Progenitor cell of endocrine pancreas (in vitro differentiated cells): Measurements from ENCODE around the gene AOC3. TPM values are rescaled to one million over a fixed set of nuclear protein-coding genes. Genes with fewer than 3 reads are reported as not detected.
"Not testable (repeated sequence)": the region's sequence is repeated elsewhere in the genome, so short reads cannot be mapped to it uniquely, and the experiment has no call there.

Experiments
- DNase-seq: peaks from one replicate; pipeline ENCODE4 v3.0.0; 2021; ENCODE audit warnings: low spot score; ENCODE audit not compliant: unreplicated experiment
- H3K27ac Mint-ChIP-seq: 2 replicates; pipeline ENCODE4 v1.8.0; 2021; ENCODE audit warnings: mild to moderate bottlenecking, moderate library complexity, mixed read lengths
- H3K27me3 Mint-ChIP-seq: 2 replicates; pipeline ENCODE4 v1.8.0; 2021; ENCODE audit warnings: mixed read lengths
- H3K36me3 Mint-ChIP-seq: 2 replicates; pipeline ENCODE4 v1.8.0; 2022; ENCODE audit warnings: mixed read lengths; ENCODE audit not compliant: insufficient read depth
- H3K4me1 Mint-ChIP-seq: 2 replicates; pipeline ENCODE4 v1.8.0; 2021; ENCODE audit warnings: low read depth, mixed read lengths
- H3K4me3 Mint-ChIP-seq: 2 replicates; pipeline ENCODE4 v1.8.0; 2021; ENCODE audit warnings: low read depth, mild to moderate bottlenecking, moderate library complexity, mixed read lengths
- H3K9me3 Mint-ChIP-seq: 2 replicates; pipeline ENCODE4 v1.8.0; 2021; ENCODE audit warnings: low read depth, mixed read lengths
- CTCF ChIP-seq: fragments of 200-600 bp; sonication (generic); IDR thresholded peaks from one replicate; pipeline ENCODE4 v1.5.0; 2021; ENCODE audit warnings: antibody characterized with exemption, mild to moderate bottlenecking; ENCODE audit not compliant: unreplicated experiment
- total RNA-seq: library from RNA; stranded (reverse); gene quantifications from 2 replicates; pipeline ENCODE4 v1.2.1, GENCODE V29; 2021

AOC3 gene
- total RNA-seq, 1 donor from 2014 or later = 1.2 TPM

- peak overlapping the region; percentile 87 for H3K27ac Mint-ChIP-seq
- TF ChIP-seq CTCF = no peak
- no peak for DNase-seq
- no peaks in the 10 kb centered on the region for H3K36me3 Mint-ChIP-seq
- no peaks in the 10 kb centered on the region for H3K27me3 Mint-ChIP-seq
- H3K4me1 Mint-ChIP-seq = peaks cover 32% of the 10 kb centered on the region
- peaks cover 7% of the 10 kb centered on the region for H3K9me3 Mint-ChIP-seq
- H3K4me3 Mint-ChIP-seq = no peak overlapping the region
Observed at GRCh38 chr17:42866216-42866615, 15.2 kb downstream of the AOC3 start.

- no peak for DNase-seq
- Mint-ChIP-seq H3K9me3 (peaks cover 12% of the 10 kb centered on the region), H3K36me3 (peaks cover 3% of the 10 kb centered on the region), H3K27me3 (no peaks in the 10 kb centered on the region), H3K4me3 (peak overlapping the region; percentile 34), H3K4me1 (peaks cover 32% of the 10 kb centered on the region), H3K27ac (peak overlapping the region; percentile 87)
- no peak for TF ChIP-seq CTCF
Observed at GRCh38 chr17:42866631-42867575, 15.9 kb downstream of the AOC3 start.

GRCh38 chr17:42867694-42868261 is 16.8 kb downstream of the AOC3 start:
- H3K36me3 Mint-ChIP-seq, H3K27ac Mint-ChIP-seq, H3K27me3 Mint-ChIP-seq, DNase-seq, H3K4me3 Mint-ChIP-seq: not testable (repeated sequence)
- peaks cover 12% of the 10 kb centered on the region for H3K9me3 Mint-ChIP-seq
- peaks cover 32% of the 10 kb centered on the region for H3K4me1 Mint-ChIP-seq

GRCh38 chr17:42868338-42868737 is 17.3 kb downstream of the AOC3 start:
- H3K27ac Mint-ChIP-seq = no peak overlapping the region
- DNase-seq = no peak
- H3K4me1 Mint-ChIP-seq = peaks cover 33% of the 10 kb centered on the region
- H3K36me3 Mint-ChIP-seq = peaks cover 3% of the 10 kb centered on the region
- peaks cover 12% of the 10 kb centered on the region for H3K9me3 Mint-ChIP-seq
- peaks cover 5% of the 10 kb centered on the region for H3K27me3 Mint-ChIP-seq
- no peak overlapping the region for H3K4me3 Mint-ChIP-seq
- no peak for TF ChIP-seq CTCF

- peaks cover 5% of the 10 kb centered on the region for H3K27me3 Mint-ChIP-seq
- peaks cover 10% of the 10 kb centered on the region for H3K4me1 Mint-ChIP-seq
- H3K4me3 Mint-ChIP-seq = no peak overlapping the region
- no peak for DNase-seq
- H3K36me3 Mint-ChIP-seq = peaks cover 3% of the 10 kb centered on the region
- H3K27ac Mint-ChIP-seq = no peak overlapping the region
- H3K9me3 Mint-ChIP-seq = peaks cover 12% of the 10 kb centered on the region
- TF ChIP-seq CTCF = no peak
Observed at GRCh38 chr17:42871647-42872046, 20.6 kb downstream of the AOC3 start.
